Stimulated activated CD8-positive, alpha-beta memory T cell treated with anti-CD3 and anti-CD28 coated beads, Interleukin-12 subunit alpha, Interleukin-12 subunit beta, amount 100 ng/mL, for 24 hours (primary cell): Measurements from ENCODE around the gene MUC21.

Experiments used
- DNase-seq: peaks from one replicate; pipeline ENCODE4 v3.0.0-alpha.2; 2020; ENCODE audit errors: extremely low read depth

The MUC21 gene

GRCh38 chr6:30983439-30983838 is at the start of gene MUC21:
TSS of gene MUC21 (plus strand) at chr6:30983718. CDS start at chr6:30983959, 241 bp downstream.
- DNase-seq = no peak

- DNase-seq = no peak
Measured at GRCh38 chr6:30935018-30935417, 48.5 kb upstream of the MUC21 start.

GRCh38 chr6:30937265-30937664 is 46.3 kb upstream of the MUC21 start:
- DNase-seq = no peak

- DNase-seq = no peak
Measured at GRCh38 chr6:30938730-30939129, 44.8 kb upstream of the MUC21 start.

- no peak for DNase-seq
Measured at GRCh38 chr6:30939473-30939872, 44.0 kb upstream of the MUC21 start.

GRCh38 chr6:30940361-30940986 is 43.0 kb upstream of the MUC21 start, which contains the start of gene MUCL3:
TSS of gene MUCL3 (plus strand) at chr6:30940973. CDS start at chr6:30941000, 27 bp downstream.
- no peak for DNase-seq

GRCh38 chr6:30942338-30943060 is 41.0 kb upstream of the MUC21 start:
- no peak for DNase-seq

GRCh38 chr6:30944051-30944450 is 39.5 kb upstream of the MUC21 start:
- no peak for DNase-seq

GRCh38 chr6:30945281-30945680 is 38.2 kb upstream of the MUC21 start:
- DNase-seq = no peak

- DNase-seq = no peak
Measured at GRCh38 chr6:30947231-30947630, 36.3 kb upstream of the MUC21 start.

- no peak for DNase-seq
Measured at GRCh38 chr6:30948811-30949210, 34.7 kb upstream of the MUC21 start.

- no peak for DNase-seq
Measured at GRCh38 chr6:30951907-30952469, 31.5 kb upstream of the MUC21 start.

GRCh38 chr6:30954631-30955366 is 28.7 kb upstream of the MUC21 start:
- DNase-seq = no peak

- peak; percentile 62 for DNase-seq
Measured at GRCh38 chr6:30955367-30956042, 28.0 kb upstream of the MUC21 start.

- DNase-seq = no peak
Measured at GRCh38 chr6:30957716-30958115, 25.8 kb upstream of the MUC21 start.

GRCh38 chr6:30960907-30961673 is 22.4 kb upstream of the MUC21 start:
- no peak for DNase-seq

- DNase-seq = no peak
Measured at GRCh38 chr6:30962716-30963115, 20.8 kb upstream of the MUC21 start.

GRCh38 chr6:30963641-30964040 is 19.9 kb upstream of the MUC21 start:
- DNase-seq = no peak

- no peak for DNase-seq
Measured at GRCh38 chr6:30964075-30964474, 19.4 kb upstream of the MUC21 start.

- DNase-seq = no peak
Measured at GRCh38 chr6:30965140-30965601, 18.3 kb upstream of the MUC21 start.

GRCh38 chr6:30966154-30966553 is 17.4 kb upstream of the MUC21 start:
- DNase-seq = no peak
